AG08396 (cell line): Measurements from ENCODE around the gene KPNA6.

Experiments used
- DNase-seq: peaks from one replicate; pipeline ENCODE4 v3.0.0; 2012; ENCODE audit warnings: low spot score, mixed read lengths

KPNA6 gene

GRCh38 chr1:32219022-32219421 lies 111.2 kb downstream of the KPNA6 start:
- DNase-seq = no peak

- DNase-seq = no peak
These were observed 113.1 kb downstream of the KPNA6 start for GRCh38 chr1:32220746-32221580.

GRCh38 chr1:32221581-32221979 lies 113.7 kb downstream of the KPNA6 start:
- DNase-seq = no peak

DNA sequence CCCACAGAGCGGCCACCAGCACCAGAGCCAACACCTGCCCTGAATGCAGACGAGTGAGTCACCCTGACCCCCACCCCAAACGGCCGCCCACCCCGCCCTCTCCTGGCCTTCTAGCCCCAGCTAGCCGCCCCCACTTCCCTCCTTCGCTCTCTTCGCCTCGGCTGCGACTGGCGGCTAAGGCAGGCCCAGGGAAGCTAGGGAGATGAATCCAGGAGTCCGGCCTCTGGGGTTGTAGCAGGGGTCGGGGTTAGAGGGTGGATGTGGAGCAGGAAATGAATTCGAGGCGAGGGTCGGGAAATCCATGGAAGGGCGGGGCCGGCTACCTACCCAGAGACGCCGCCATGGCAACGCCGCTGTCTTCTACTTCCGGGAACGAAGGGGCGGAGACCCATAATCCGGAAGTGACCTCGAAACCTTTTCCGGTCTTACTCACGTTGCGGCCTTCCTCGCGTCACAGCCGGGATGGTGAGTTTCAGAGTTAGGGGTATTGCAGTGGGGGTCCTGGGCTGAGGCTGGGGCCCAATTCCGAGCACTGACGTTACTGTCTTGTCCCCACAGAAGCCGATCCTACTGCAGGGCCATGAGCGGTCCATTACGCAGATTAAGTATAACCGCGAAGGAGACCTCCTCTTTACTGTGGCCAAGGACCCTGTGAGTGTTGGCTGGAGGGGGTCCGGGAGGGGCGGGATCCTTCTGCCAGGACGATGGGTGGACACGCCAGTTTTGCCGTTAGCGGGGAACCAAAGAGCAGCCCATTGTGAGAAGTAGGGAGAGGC lies 114.3 kb downstream of the KPNA6 start, which contains the start of the genes EIF3I and TMEM234:
TSS of gene EIF3I (plus strand) at position 428 of the 776 bp plus-strand sequence. CDS start at position 463, 35 bp downstream.
TSS of gene TMEM234 (minus strand) at position 374 of the 776 bp plus-strand sequence. CDS start at position 343, 31 bp downstream.
- DNase-seq = peak; percentile 92

DNA sequence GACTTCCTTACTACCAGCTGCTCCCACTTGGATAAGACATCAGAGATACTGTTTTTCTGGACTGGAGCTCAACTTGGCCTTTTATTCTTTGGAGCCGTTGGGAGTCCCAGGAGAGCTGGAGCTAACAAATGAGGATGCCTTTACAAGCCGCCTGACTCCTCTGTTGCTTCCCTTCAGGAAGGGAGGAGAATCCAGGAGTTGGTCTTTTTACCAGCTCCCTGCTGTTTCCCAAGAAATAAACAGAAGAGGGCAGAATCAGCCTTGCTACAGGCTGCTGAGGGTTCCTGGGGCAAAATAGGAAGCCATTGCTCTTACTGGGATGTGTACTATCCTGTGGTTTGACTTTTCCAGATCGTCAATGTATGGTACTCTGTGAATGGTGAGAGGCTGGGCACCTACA lies 115.8 kb downstream of the KPNA6 start:
- no peak for DNase-seq

DNA sequence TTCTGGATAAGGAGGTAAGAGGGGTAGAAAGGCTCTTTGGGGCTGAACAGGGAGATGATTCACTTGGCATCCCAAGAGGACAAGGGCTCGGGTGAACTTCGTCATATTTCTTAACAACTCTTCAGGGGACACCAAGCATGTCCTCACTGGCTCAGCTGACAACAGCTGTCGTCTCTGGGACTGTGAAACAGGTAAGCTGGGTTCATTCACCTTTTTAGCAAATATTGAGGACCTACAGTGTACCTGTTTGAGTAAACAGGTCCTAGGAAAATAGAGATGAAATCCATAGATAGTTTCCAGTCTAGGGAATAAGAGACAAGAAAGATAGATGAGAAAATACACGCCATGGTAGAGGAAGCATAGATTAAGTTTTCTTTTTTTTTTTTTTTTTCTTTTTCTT lies 116.4 kb downstream of the KPNA6 start:
- no peak for DNase-seq
